Fibroblast of lung (primary cell): ENCODE measurements around the gene WNT6.

ENCODE experiments used
- CTCF ChIP-seq, 2 donors: IDR thresholded peaks in 1 of 2; conservative IDR thresholded peaks in 1 of 2; 1 replicate in 1 of 2; 2 replicates in 1 of 2; pipeline ENCODE4 v1.5.1; 2011 to 2012; ENCODE audit warnings: low read length in 2 of 2, control low read depth in 1 of 2, inconsistent platforms in 1 of 2, low read depth in 1 of 2, mild to moderate bottlenecking in 1 of 2
- EZH2 ChIP-seq: IDR thresholded peaks from 2 replicates; pipeline ENCODE4 v1.5.1; 2012; ENCODE audit warnings: low read length, control low read depth, mild to moderate bottlenecking; ENCODE audit errors: missing control alignments

GRCh38 chr2:218889937-218890336 is 30.3 kb downstream of the WNT6 start:
- no peak for TF ChIP-seq CTCF (conservative IDR thresholded peaks at IDR 0.05 in 1 of 2, IDR thresholded peaks at IDR 0.05 in 1 of 2; ENCODE audit: low read depth in 1 of 2, low read length in 2 of 2)
- no peak for TF ChIP-seq EZH2
